Sigmoid colon (tissue), 4 donors: Measurements from ENCODE around the gene ARHGEF10L.

Source experiments
- CTCF ChIP-seq, 4 experiments: fragments of 450-650 bp in 3 of 4; fragments of 200-600 bp in 1 of 4; IDR thresholded peaks; one replicate each; pipeline ENCODE4 v1.5.1; 2016 to 2019; ENCODE audit warnings: antibody characterized with exemption in 4 of 4, mild to moderate bottlenecking in 3 of 4, moderate library complexity in 2 of 4
- POLR2AphosphoS5 ChIP-seq, 4 donors: sonication (generic); formaldehyde crosslinking; IDR thresholded peaks; one replicate each; pipeline ENCODE4 v1.6.1; 2017; ENCODE audit warnings: antibody characterized with exemption in 4 of 4

DNA sequence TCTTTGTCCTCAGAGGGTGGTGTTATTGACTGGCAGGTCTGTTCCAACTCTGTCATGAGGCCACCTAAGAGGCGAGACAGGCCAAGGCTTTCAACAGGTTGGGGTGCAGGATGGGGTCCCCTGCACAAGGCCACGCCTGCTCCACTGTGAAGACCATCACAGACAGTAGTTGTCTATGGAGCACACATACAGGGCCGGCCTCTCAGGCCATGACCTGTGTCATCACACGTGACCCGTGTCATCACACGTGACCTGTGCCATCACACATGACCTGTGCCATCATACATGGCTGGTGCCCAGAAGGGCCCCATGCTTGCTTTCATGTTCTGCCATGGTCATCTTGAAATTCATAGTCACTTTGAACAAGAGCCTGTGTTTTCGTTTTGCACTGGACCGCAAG lies 91.9 kb downstream of the ARHGEF10L start:
- TF ChIP-seq POLR2AphosphoS5 (IDR thresholded peaks at IDR 0.05) (no peak), CTCF (IDR thresholded peaks at IDR 0.05) (no peak)
